Measurements from ENCODE around the gene STXBP6.

The STXBP6 gene

GRCh38 chr14:24992624-24993360 lies 57.2 kb downstream of the STXBP6 start:
- H3K4me1 ChIP-seq (ENCODE audit: control insufficient read depth, low read depth, low read length): no peaks in the 10 kb centered on the region
- no peak overlapping the region for H3K4me3 ChIP-seq (ENCODE audit: low read length)
- H3K36me3 ChIP-seq (ENCODE audit: control insufficient read depth, low read depth, low read length): no peaks in the 10 kb centered on the region
- no peak overlapping the region for H3K27ac ChIP-seq (ENCODE audit: low read length)
- H3K9me3 ChIP-seq (ENCODE audit: control insufficient read depth, low read depth, low read length): no peaks in the 10 kb centered on the region
- H3K27me3 ChIP-seq (ENCODE audit: control insufficient read depth, insufficient read depth, low read length): no peaks in the 10 kb centered on the region
- no peak overlapping the region for H3K9ac ChIP-seq (ENCODE audit: low read length)

GRCh38 chr14:24991821-24992220 lies 58.1 kb downstream of the STXBP6 start:
- H3K27ac ChIP-seq (ENCODE audit: low read length): no peak overlapping the region
- H3K27me3 ChIP-seq (ENCODE audit: control insufficient read depth, insufficient read depth, low read length): no peaks in the 10 kb centered on the region
- H3K9me3 ChIP-seq (ENCODE audit: control insufficient read depth, low read depth, low read length): no peaks in the 10 kb centered on the region
- no peak overlapping the region for H3K9ac ChIP-seq (ENCODE audit: low read length)
- no peak overlapping the region for H3K4me3 ChIP-seq (ENCODE audit: low read length)
- H3K36me3 ChIP-seq (ENCODE audit: control insufficient read depth, low read depth, low read length): no peaks in the 10 kb centered on the region
- H3K4me1 ChIP-seq (ENCODE audit: control insufficient read depth, low read depth, low read length): no peaks in the 10 kb centered on the region

- Histone ChIP-seq H3K4me3 (ENCODE audit: low read length) (no peak overlapping the region), H3K9ac (ENCODE audit: low read length) (no peak overlapping the region)
These were observed 58.7 kb downstream of the STXBP6 start for GRCh38 chr14:24991288-24991687.

GRCh38 chr14:24990773-24991172 lies 59.2 kb downstream of the STXBP6 start:
- Histone ChIP-seq H3K9ac (ENCODE audit: low read length) (no peak overlapping the region), H3K4me3 (ENCODE audit: low read length) (no peak overlapping the region), H3K4me1 (ENCODE audit: control insufficient read depth, low read depth, low read length) (no peaks in the 10 kb centered on the region), H3K9me3 (ENCODE audit: control insufficient read depth, low read depth, low read length) (no peaks in the 10 kb centered on the region), H3K27me3 (ENCODE audit: control insufficient read depth, insufficient read depth, low read length) (no peaks in the 10 kb centered on the region), H3K36me3 (ENCODE audit: control insufficient read depth, low read depth, low read length) (no peaks in the 10 kb centered on the region), H3K27ac (ENCODE audit: low read length) (no peak overlapping the region)

More at GRCh38 chr14:24991288-24991687, 58.7 kb downstream of the STXBP6 start:
- Histone ChIP-seq H3K27me3 (ENCODE audit: control insufficient read depth, insufficient read depth, low read length) (no peaks in the 10 kb centered on the region), H3K9me3 (ENCODE audit: control insufficient read depth, low read depth, low read length) (no peaks in the 10 kb centered on the region), H3K36me3 (ENCODE audit: control insufficient read depth, low read depth, low read length) (no peaks in the 10 kb centered on the region), H3K4me1 (ENCODE audit: control insufficient read depth, low read depth, low read length) (no peaks in the 10 kb centered on the region), H3K27ac (ENCODE audit: low read length) (no peak overlapping the region)

GRCh38 chr14:24990050-24990449 lies 59.9 kb downstream of the STXBP6 start:
- no peaks in the 10 kb centered on the region for H3K4me1 ChIP-seq (ENCODE audit: control insufficient read depth, low read depth, low read length)

GRCh38 chr14:24988760-24989159 lies 61.2 kb downstream of the STXBP6 start:
- H3K9me3 ChIP-seq (ENCODE audit: control insufficient read depth, low read depth, low read length): no peaks in the 10 kb centered on the region
- H3K9ac ChIP-seq (ENCODE audit: low read length): no peak overlapping the region

More at GRCh38 chr14:24990050-24990449, 59.9 kb downstream of the STXBP6 start:
- Histone ChIP-seq H3K27ac (ENCODE audit: low read length) (no peak overlapping the region), H3K9ac (ENCODE audit: low read length) (no peak overlapping the region), H3K9me3 (ENCODE audit: control insufficient read depth, low read depth, low read length) (no peaks in the 10 kb centered on the region), H3K36me3 (ENCODE audit: control insufficient read depth, low read depth, low read length) (no peaks in the 10 kb centered on the region), H3K4me3 (ENCODE audit: low read length) (no peak overlapping the region), H3K27me3 (ENCODE audit: control insufficient read depth, insufficient read depth, low read length) (no peaks in the 10 kb centered on the region)

GRCh38 chr14:24986206-24986893 lies 63.6 kb downstream of the STXBP6 start:
- no peak overlapping the region for H3K9ac ChIP-seq (ENCODE audit: low read length)
- no peak overlapping the region for H3K27ac ChIP-seq (ENCODE audit: low read length)
- H3K4me3 ChIP-seq (ENCODE audit: low read length): no peak overlapping the region
- no peaks in the 10 kb centered on the region for H3K4me1 ChIP-seq (ENCODE audit: control insufficient read depth, low read depth, low read length)
- no peaks in the 10 kb centered on the region for H3K9me3 ChIP-seq (ENCODE audit: control insufficient read depth, low read depth, low read length)
- H3K36me3 ChIP-seq (ENCODE audit: control insufficient read depth, low read depth, low read length): no peaks in the 10 kb centered on the region
- no peaks in the 10 kb centered on the region for H3K27me3 ChIP-seq (ENCODE audit: control insufficient read depth, insufficient read depth, low read length)

More at GRCh38 chr14:24988760-24989159, 61.2 kb downstream of the STXBP6 start:
- Histone ChIP-seq H3K36me3 (ENCODE audit: control insufficient read depth, low read depth, low read length) (no peaks in the 10 kb centered on the region), H3K4me1 (ENCODE audit: control insufficient read depth, low read depth, low read length) (no peaks in the 10 kb centered on the region), H3K27ac (ENCODE audit: low read length) (no peak overlapping the region), H3K4me3 (ENCODE audit: low read length) (no peak overlapping the region), H3K27me3 (ENCODE audit: control insufficient read depth, insufficient read depth, low read length) (no peaks in the 10 kb centered on the region)

GRCh38 chr14:24984846-24985589 lies 64.9 kb downstream of the STXBP6 start:
- Histone ChIP-seq H3K4me1 (ENCODE audit: control insufficient read depth, low read depth, low read length) (no peaks in the 10 kb centered on the region), H3K4me3 (ENCODE audit: low read length) (no peak overlapping the region), H3K27me3 (ENCODE audit: control insufficient read depth, insufficient read depth, low read length) (no peaks in the 10 kb centered on the region), H3K9ac (ENCODE audit: low read length) (no peak overlapping the region), H3K27ac (ENCODE audit: low read length) (no peak overlapping the region), H3K9me3 (ENCODE audit: control insufficient read depth, low read depth, low read length) (no peaks in the 10 kb centered on the region), H3K36me3 (ENCODE audit: control insufficient read depth, low read depth, low read length) (no peaks in the 10 kb centered on the region)

- Histone ChIP-seq H3K9me3 (ENCODE audit: control insufficient read depth, low read depth, low read length) (no peaks in the 10 kb centered on the region), H3K4me1 (ENCODE audit: control insufficient read depth, low read depth, low read length) (no peaks in the 10 kb centered on the region), H3K27ac (ENCODE audit: low read length) (no peak overlapping the region), H3K9ac (ENCODE audit: low read length) (no peak overlapping the region), H3K27me3 (ENCODE audit: control insufficient read depth, insufficient read depth, low read length) (no peaks in the 10 kb centered on the region), H3K36me3 (ENCODE audit: control insufficient read depth, low read depth, low read length) (no peaks in the 10 kb centered on the region), H3K4me3 (ENCODE audit: low read length) (no peak overlapping the region)
These were observed 67.3 kb downstream of the STXBP6 start for GRCh38 chr14:24982472-24983155.

GRCh38 chr14:24979725-24980239 lies 70.2 kb downstream of the STXBP6 start:
- Histone ChIP-seq H3K4me3 (ENCODE audit: low read length) (no peak overlapping the region), H3K27ac (ENCODE audit: low read length) (no peak overlapping the region), H3K27me3 (ENCODE audit: control insufficient read depth, insufficient read depth, low read length) (no peaks in the 10 kb centered on the region), H3K4me1 (ENCODE audit: control insufficient read depth, low read depth, low read length) (no peaks in the 10 kb centered on the region), H3K9me3 (ENCODE audit: control insufficient read depth, low read depth, low read length) (no peaks in the 10 kb centered on the region), H3K9ac (ENCODE audit: low read length) (no peak overlapping the region), H3K36me3 (ENCODE audit: control insufficient read depth, low read depth, low read length) (no peaks in the 10 kb centered on the region)
